SK-N-SH treated with all-trans-retinoic acid at 6 μM for 48 hours (cell line): ENCODE measurements around the gene TECRL.

Source experiments
- ESRRG ChIP-seq: fragments of 250-450 bp; sonication (Bioruptor Pico); IDR thresholded peaks from 2 replicates; pipeline ENCODE4 v1.6.1; 2021; ENCODE audit warnings: mild to moderate bottlenecking
- ZC3H10 ChIP-seq: fragments of 250-450 bp; sonication (Bioruptor Pico); IDR thresholded peaks from 2 replicates; pipeline ENCODE4 v1.5.1; 2021; ENCODE audit warnings: mild to moderate bottlenecking, moderate library complexity
- ZFP3 ChIP-seq: fragments of 250-450 bp; sonication (Bioruptor Pico); IDR thresholded peaks from 2 replicates; pipeline ENCODE4 v1.5.0; 2020; ENCODE audit warnings: mild to moderate bottlenecking, moderate library complexity

DNA sequence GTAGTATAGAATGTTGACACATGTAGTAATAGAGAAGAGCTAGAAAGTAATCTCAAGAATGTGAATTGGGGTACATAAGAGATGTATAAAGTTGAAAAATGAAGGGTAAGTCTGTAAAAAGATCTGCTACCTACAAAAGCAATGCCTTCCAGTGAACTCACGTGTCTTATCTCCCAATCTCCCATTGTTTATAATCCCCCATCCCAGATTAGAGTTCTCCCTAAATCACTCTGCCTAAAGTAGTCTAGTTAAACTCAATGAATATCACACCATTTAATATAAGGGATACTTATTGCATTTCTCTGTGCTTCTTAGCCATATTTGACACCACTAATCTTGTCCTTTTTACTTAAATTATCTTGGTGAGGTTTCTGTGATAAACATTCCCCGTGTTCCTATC is 6.6 kb downstream of the TECRL start:
- TF ChIP-seq ESRRG (CRISPR knock-in tag) (no peak), ZC3H10 (no peak), ZFP3 (CRISPR knock-in tag) (no peak)
